Left lung (tissue), 10 donors: ENCODE results near the gene PRPF38A. TPM values are rescaled to one million over a fixed set of nuclear protein-coding genes. Genes with fewer than 3 reads are reported as not detected.

Experiments used
- ATAC-seq: fragments of 200-7000 bp; cut with Tn5 transposase; one replicate; pipeline ENCODE4 v1.9.1; 2020; ENCODE audit warnings: moderate library complexity
- DNase-seq, 4 donors: peaks; one replicate each; pipeline ENCODE4 v3.0.0-alpha.2; 2013 to 2020
- H3K27ac ChIP-seq, 2 donors: fragments of 200-600 bp; sonication (generic) in 1 of 2; one replicate each; pipeline versions ENCODE4 v1.5.0 to v1.8.0; 2020 to 2021
- H3K27me3 ChIP-seq, 2 donors: fragments of 200-600 bp; sonication (generic) in 1 of 2; one replicate each; pipeline versions ENCODE4 v1.5.0 to v1.8.0; 2020 to 2021
- H3K36me3 ChIP-seq, 2 donors: fragments of 200-600 bp; sonication (generic) in 1 of 2; one replicate each; pipeline versions ENCODE4 v1.5.0 to v1.8.0; 2020 to 2021
- H3K4me1 ChIP-seq, 2 donors: fragments of 200-600 bp; one replicate each; pipeline ENCODE4 v1.8.0; 2021
- H3K4me3 ChIP-seq, 2 donors: fragments of 200-600 bp; sonication (generic) in 1 of 2; one replicate each; pipeline versions ENCODE4 v1.5.0 to v1.8.0; 2020 to 2021; ENCODE audit warnings: mild to moderate bottlenecking in 1 of 2
- H3K9me3 ChIP-seq, 2 donors: fragments of 200-600 bp; sonication (generic) in 1 of 2; one replicate each; pipeline versions ENCODE4 v1.5.0 to v1.8.0; 2020 to 2021
- intact Hi-C, 2 donors: fragments of 100-400 bp; cut with DNase I; formaldehyde crosslinking; loops; one replicate each; pipeline versions ENCODE4 v1.11.2 to v1.14.2; 2022
- polyA plus RNA-seq, 6 donors: library from polyadenylated mRNA; unstranded; fragments of 120-200 nt; gene quantifications; one replicate each; pipeline ENCODE4 v1.2.1, GENCODE V29; 2013; ENCODE audit not compliant: insufficient read length in 6 of 6
- total RNA-seq, 2 donors: library from RNA; stranded (reverse); fragmentation: NEBNext Ultra II Directional; extraction: Animal tissue kit (Norgen Biotek cat#: 25700); gene quantifications; one replicate each; pipeline ENCODE4 v1.2.1, GENCODE V29; 2021
- TF ChIP-seq, protein P1 (sequence below), 2 donors: fragments of 200-600 bp; sonication (generic) in 1 of 2; IDR thresholded peaks; one replicate each; pipeline versions ENCODE4 v1.5.0 to v1.8.0; 2021; ENCODE audit warnings: antibody characterized with exemption in 2 of 2
- donor health status: DM: no; HTN: yes; CAD: no.
- donor health status: DM: no; HTN: no; CAD: no.

PRPF38A gene
- total and polyA plus RNA-seq, 8 donors: 31.3 to 87.1 (median 79.2) TPM

DNA sequence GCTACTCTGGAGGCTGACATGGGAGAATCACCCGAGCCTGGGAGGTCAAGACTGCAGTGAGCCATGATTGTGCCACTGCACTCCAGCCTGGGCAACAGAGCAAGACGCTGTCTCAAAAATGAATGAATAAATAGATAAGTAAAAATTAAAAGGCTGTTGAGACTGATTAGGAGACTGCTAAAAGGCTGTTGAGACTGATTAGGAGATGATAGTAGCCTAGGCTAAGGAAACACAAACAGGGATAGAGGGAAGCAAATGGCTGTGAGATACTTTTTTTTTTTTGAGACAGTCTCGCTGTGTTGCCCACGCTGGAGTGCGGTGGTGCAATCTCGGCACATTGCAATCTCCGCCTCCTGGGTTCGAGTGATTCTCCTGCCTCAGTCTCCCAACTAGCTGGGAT, 28.4 kb downstream of the PRPF38A start:
- ATAC-seq (no peak), DNase-seq (no peak)
- intact Hi-C loops: no loop called here
- Histone ChIP-seq H3K36me3 (peaks cover 0 to 76% of the 10 kb centered on the region in 2 donors), H3K27me3 (no peaks in the 10 kb centered on the region), H3K27ac (no peak overlapping the region), H3K9me3 (no peaks in the 10 kb centered on the region), H3K4me1 (no peaks in the 10 kb centered on the region), H3K4me3 (no peak overlapping the region)
- TF ChIP-seq, protein P1, sequence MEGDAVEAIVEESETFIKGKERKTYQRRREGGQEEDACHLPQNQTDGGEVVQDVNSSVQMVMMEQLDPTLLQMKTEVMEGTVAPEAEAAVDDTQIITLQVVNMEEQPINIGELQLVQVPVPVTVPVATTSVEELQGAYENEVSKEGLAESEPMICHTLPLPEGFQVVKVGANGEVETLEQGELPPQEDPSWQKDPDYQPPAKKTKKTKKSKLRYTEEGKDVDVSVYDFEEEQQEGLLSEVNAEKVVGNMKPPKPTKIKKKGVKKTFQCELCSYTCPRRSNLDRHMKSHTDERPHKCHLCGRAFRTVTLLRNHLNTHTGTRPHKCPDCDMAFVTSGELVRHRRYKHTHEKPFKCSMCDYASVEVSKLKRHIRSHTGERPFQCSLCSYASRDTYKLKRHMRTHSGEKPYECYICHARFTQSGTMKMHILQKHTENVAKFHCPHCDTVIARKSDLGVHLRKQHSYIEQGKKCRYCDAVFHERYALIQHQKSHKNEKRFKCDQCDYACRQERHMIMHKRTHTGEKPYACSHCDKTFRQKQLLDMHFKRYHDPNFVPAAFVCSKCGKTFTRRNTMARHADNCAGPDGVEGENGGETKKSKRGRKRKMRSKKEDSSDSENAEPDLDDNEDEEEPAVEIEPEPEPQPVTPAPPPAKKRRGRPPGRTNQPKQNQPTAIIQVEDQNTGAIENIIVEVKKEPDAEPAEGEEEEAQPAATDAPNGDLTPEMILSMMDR (IDR thresholded peaks at IDR 0.05): no peak

DNA sequence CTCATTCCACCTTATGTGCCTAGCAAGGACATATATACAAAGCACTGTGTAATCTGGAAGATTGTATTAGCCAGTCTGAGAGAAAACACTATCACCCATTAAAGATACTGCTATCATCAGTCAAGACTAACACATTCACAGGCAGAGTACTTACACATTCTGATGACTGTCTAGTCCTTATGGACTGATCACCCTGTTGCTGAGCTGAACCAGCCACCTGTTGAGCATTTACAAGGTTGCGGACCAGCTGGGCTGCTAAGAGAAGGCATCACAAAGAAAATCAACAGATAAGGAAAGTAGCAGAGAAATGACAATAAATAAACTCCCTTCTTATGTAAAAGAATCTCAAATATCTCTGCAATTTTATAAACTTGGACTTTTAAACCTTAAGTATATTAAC, 30.8 kb downstream of the PRPF38A start:
- ATAC-seq (no peak), DNase-seq (no peak)
- TF ChIP-seq, protein P1 (IDR thresholded peaks at IDR 0.05): no peak
- Histone ChIP-seq H3K4me1 (no peaks in the 10 kb centered on the region), H3K36me3 (peaks cover 0 to 71% of the 10 kb centered on the region in 2 donors), H3K27ac (no peak overlapping the region), H3K27me3 (no peaks in the 10 kb centered on the region), H3K9me3 (no peaks in the 10 kb centered on the region), H3K4me3 (no peak overlapping the region)
- intact Hi-C loops: no loop called here

- H3K27ac ChIP-seq: no peak overlapping the region
- no peaks in the 10 kb centered on the region for H3K9me3 ChIP-seq
- H3K4me1 ChIP-seq: no peaks in the 10 kb centered on the region
- H3K36me3 ChIP-seq: peaks cover 0 to 70% of the 10 kb centered on the region in 2 donors
- no peak for DNase-seq
- H3K27me3 ChIP-seq: no peaks in the 10 kb centered on the region
- no peak overlapping the region for H3K4me3 ChIP-seq
- TF ChIP-seq, protein P1 (IDR thresholded peaks at IDR 0.05): no peak
- no peak for ATAC-seq
- intact Hi-C loops: no loop called here
Measured at GRCh38 chr1:52435650-52436049, 31.2 kb downstream of the PRPF38A start.

- DNase-seq: no peak
- no peaks in the 10 kb centered on the region for H3K4me1 ChIP-seq
- H3K4me3 ChIP-seq: no peak overlapping the region
- ATAC-seq: no peak
- H3K36me3 ChIP-seq: peaks cover 0 to 74% of the 10 kb centered on the region in 2 donors
- TF ChIP-seq, protein P1 (IDR thresholded peaks at IDR 0.05): no peak
- H3K27me3 ChIP-seq: no peaks in the 10 kb centered on the region
- intact Hi-C loops: no loop called here
- H3K27ac ChIP-seq: no peak overlapping the region
- H3K9me3 ChIP-seq: no peaks in the 10 kb centered on the region
Measured at GRCh38 chr1:52436817-52437216, 32.4 kb downstream of the PRPF38A start.

- no peak for ATAC-seq
- TF ChIP-seq, protein P1 (IDR thresholded peaks at IDR 0.05): no peak
- Histone ChIP-seq H3K36me3 (peaks cover 0 to 63% of the 10 kb centered on the region in 2 donors), H3K9me3 (no peaks in the 10 kb centered on the region), H3K27ac (no peak overlapping the region), H3K4me1 (no peaks in the 10 kb centered on the region), H3K4me3 (no peak overlapping the region), H3K27me3 (no peaks in the 10 kb centered on the region)
- DNase-seq: no peak
- intact Hi-C loops: no loop called here
Measured at GRCh38 chr1:52439976-52440375, 35.6 kb downstream of the PRPF38A start.
